GM19395 (cell line): ENCODE data around the gene NOL4.
A peak's percentile ranks its signal among the peaks of the same experiment; 100 is the strongest.
"Not testable (repeated sequence)": the region's sequence is repeated elsewhere in the genome, so short reads cannot be mapped to it uniquely, and the experiment has no call there.

Experiments used
- ATAC-seq: cut with Tn5 transposase; IDR thresholded peaks from one replicate; pipeline ENCODE4 v1.9.1; 2021; ENCODE audit warnings: mild to moderate bottlenecking, moderate library complexity; ENCODE audit not compliant: unreplicated experiment

NOL4 gene

GRCh38 chr18:34224423-34225217 is at the start of gene NOL4:
Gene NOL4 (minus strand): TSS chr18:34224913. CDS start chr18:34223253, 1,660 bp downstream.
- ATAC-seq, result no peak

- ATAC-seq, result not testable (repeated sequence)
These were observed 41.3 kb upstream of the NOL4 start for GRCh38 chr18:34266029-34266428.

GRCh38 chr18:34261865-34262780 is 37.4 kb upstream of the NOL4 start:
- no peak for ATAC-seq

GRCh38 chr18:34258176-34258575 is 33.5 kb upstream of the NOL4 start:
- no peak for ATAC-seq

- ATAC-seq, result no peak
These were observed 27.2 kb upstream of the NOL4 start for GRCh38 chr18:34251919-34252318.

GRCh38 chr18:34248727-34249126 is 24.0 kb upstream of the NOL4 start:
- ATAC-seq, result no peak

GRCh38 chr18:34242739-34243138 is 18.0 kb upstream of the NOL4 start:
- ATAC-seq, result no peak

- ATAC-seq, result not testable (repeated sequence)
These were observed 9.2 kb upstream of the NOL4 start for GRCh38 chr18:34233781-34234388.

GRCh38 chr18:34225218-34225553 is 473 bp upstream of the NOL4 start:
- no peak for ATAC-seq

- no peak for ATAC-seq
These were observed 755 bp downstream of the NOL4 start for GRCh38 chr18:34223893-34224422.

GRCh38 chr18:34223164-34223892 is 1.4 kb downstream of the NOL4 start:
- no peak for ATAC-seq

GRCh38 chr18:34222307-34223163 is 2.2 kb downstream of the NOL4 start:
- ATAC-seq, result peak; percentile 66

GRCh38 chr18:34221971-34222306 is 2.8 kb downstream of the NOL4 start:
- ATAC-seq, result peak; percentile 21

- ATAC-seq, result no peak
These were observed 4.5 kb downstream of the NOL4 start for GRCh38 chr18:34220081-34220815.

- ATAC-seq, result no peak
These were observed 5.1 kb downstream of the NOL4 start for GRCh38 chr18:34219651-34220050.

GRCh38 chr18:34212511-34212910 is 12.2 kb downstream of the NOL4 start:
- ATAC-seq, result no peak

GRCh38 chr18:34207344-34207851 is 17.3 kb downstream of the NOL4 start:
- ATAC-seq, result no peak

- no peak for ATAC-seq
These were observed 20.8 kb downstream of the NOL4 start for GRCh38 chr18:34203866-34204265.

GRCh38 chr18:34196256-34196655 is 28.5 kb downstream of the NOL4 start:
- no peak for ATAC-seq
